GM12878 (cell line): ENCODE results near the gene MAL. TPM values are rescaled to one million over a fixed set of nuclear protein-coding genes. Genes with fewer than 3 reads are reported as not detected.

Experiments
- ATAC-seq: fragments of 200-7000 bp; cut with Tn5 transposase; 3 replicates; pipeline ENCODE4 v1.9.1; 2020; ENCODE audit warnings: mild to moderate bottlenecking, moderate library complexity
- BruUV-seq: library from RNA; stranded (reverse); fragments of 400-500 nt; replicated peaks from 2 replicates; lab custom pipeline; 2021; lab: Mats Ljungman, UMichigan
- CTCF ChIA-PET: fragments of 300-600 bp; sonication (Branson Sonifier 250); formaldehyde crosslinking; extraction: SDS; loops from one replicate; lab custom pipeline; 2021; ENCODE audit warnings: inconsistent platforms; lab: Yijun Ruan, JAX
- POLR2A ChIA-PET: fragments of 350-600 bp; formaldehyde crosslinking; extraction: SDS; loops from one replicate; lab custom pipeline; 2021; ENCODE audit warnings: inconsistent platforms; lab: Charles Lee
- RAD21 ChIA-PET: fragments of 300-600 bp; sonication (Branson Sonifier 250); formaldehyde crosslinking; loops from one replicate; lab custom pipeline; 2023; ENCODE audit warnings: antibody characterized with exemption; ENCODE audit not compliant: unreplicated experiment; lab: Charles Lee
- SMC1A ChIA-PET: fragments of 300-600 bp; sonication (Branson Sonifier 250); formaldehyde crosslinking; loops from one replicate; lab custom pipeline; 2023; ENCODE audit not compliant: unreplicated experiment, uncharacterized antibody; lab: Charles Lee
- DNase-seq: peaks from one replicate; pipeline ENCODE4 v3.0.0-alpha.2; 2011; ENCODE audit warnings: low read depth, low spot score
- FAIRE-seq: peaks from 3 replicates; lab custom pipeline; 2011; peaks lifted over from hg19 to GRCh38; lab: Jason Lieb, UNC
- H2AFZ ChIP-seq: 2 replicates; pipeline ENCODE4 v1.6.0; 2011; ENCODE audit warnings: low read depth, low read length, control low read depth; ENCODE audit not compliant: control insufficient read depth
- H3K27ac ChIP-seq: 2 replicates; pipeline ENCODE4 v1.5.1; 2011; ENCODE audit warnings: control low read depth; ENCODE audit not compliant: control insufficient read depth, insufficient read depth
- H3K27me3 ChIP-seq, 2 experiments: replicated peaks in 1 of 2; 2 replicates each; pipeline versions ENCODE4 v1.6.0 to v1.6.1; 2011; ENCODE audit warnings: low read length in 1 of 2; ENCODE audit not compliant: control insufficient read depth in 2 of 2, insufficient read depth in 2 of 2
- H3K36me3 ChIP-seq, 2 experiments: 2 replicates each; pipeline ENCODE4 v1.5.1; 2011; ENCODE audit warnings: low read length in 1 of 2; ENCODE audit not compliant: control insufficient read depth in 2 of 2, insufficient read depth in 2 of 2
- H3K4me1 ChIP-seq: 2 replicates; pipeline ENCODE4 v1.6.1; 2011; ENCODE audit warnings: mild to moderate bottlenecking, low read length, moderate library complexity, mixed read lengths; ENCODE audit not compliant: control insufficient read depth, insufficient read depth
- H3K4me2 ChIP-seq: 2 replicates; pipeline ENCODE4 v1.6.0; 2011; ENCODE audit warnings: control low read depth; ENCODE audit not compliant: control insufficient read depth, insufficient read depth
- H3K4me3 ChIP-seq: fragments of 200-600 bp; sonication (generic); 2 replicates; pipeline ENCODE4 v1.5.1; 2016
- H3K79me2 ChIP-seq: 2 replicates; pipeline ENCODE4 v1.6.0; 2011; ENCODE audit warnings: low read length; ENCODE audit not compliant: control insufficient read depth, insufficient read depth
- H3K9ac ChIP-seq: 2 replicates; pipeline ENCODE4 v1.8.0; 2011; ENCODE audit warnings: low read length, control low read depth, mixed read lengths; ENCODE audit not compliant: control insufficient read depth, insufficient read depth
- H3K9me3 ChIP-seq: replicated peaks from 3 replicates; pipeline ENCODE4 v1.5.1; 2011; ENCODE audit warnings: mild to moderate bottlenecking, low read length; ENCODE audit not compliant: control insufficient read depth, insufficient read depth
- H4K20me1 ChIP-seq: 2 replicates; pipeline ENCODE4 v1.6.0; 2011; ENCODE audit not compliant: control insufficient read depth, insufficient read depth
- ATF2 ChIP-seq: IDR thresholded peaks from 2 replicates; pipeline ENCODE4 v1.6.1; 2012; ENCODE audit warnings: low read length, inconsistent platforms
- BACH1 ChIP-seq: fragments of 450-650 bp; IDR thresholded peaks from 2 replicates; pipeline ENCODE4 v1.6.1; 2017; ENCODE audit warnings: mild to moderate bottlenecking, borderline replicate concordance
- BMI1 ChIP-seq: fragments of 450-650 bp; IDR thresholded peaks from 2 replicates; pipeline ENCODE4 v1.6.1; 2016; ENCODE audit warnings: mild to moderate bottlenecking, moderate library complexity, borderline replicate concordance
- CREM ChIP-seq: IDR thresholded peaks from 2 replicates; pipeline ENCODE4 v1.6.1; 2014; ENCODE audit warnings: antibody characterized with exemption, low read depth
- EED ChIP-seq: sonication (generic); IDR thresholded peaks from 2 replicates; pipeline ENCODE4 v1.6.1; 2016; ENCODE audit warnings: antibody characterized with exemption, low read depth
- EP300 ChIP-seq, 2 experiments: fragments of 150-350 bp in 1 of 2; IDR thresholded peaks; 2 replicates each; pipeline ENCODE4 v1.6.1; 2011 to 2012; ENCODE audit warnings: low read depth in 2 of 2, low read length in 2 of 2, borderline replicate concordance in 1 of 2, improper control_type of control experiment in 1 of 2, inconsistent platforms in 1 of 2; ENCODE audit not compliant: control insufficient read depth in 1 of 2
- JUNB ChIP-seq: IDR thresholded peaks from 2 replicates; pipeline ENCODE4 v1.6.1; 2016; ENCODE audit warnings: antibody characterized with exemption, mild to moderate bottlenecking
- KDM1A ChIP-seq: fragments of 200-600 bp; sonication (generic); IDR thresholded peaks from 2 replicates; pipeline ENCODE4 v1.6.1; 2016; ENCODE audit warnings: borderline replicate concordance
- MYC ChIP-seq: IDR thresholded peaks from 2 replicates; pipeline ENCODE4 v1.6.1; 2011; ENCODE audit warnings: mild to moderate bottlenecking, low read length, moderate library complexity, inconsistent platforms; ENCODE audit not compliant: insufficient read depth, insufficient replicate concordance, insufficient read length, severe bottlenecking
- PAX5 ChIP-seq: IDR thresholded peaks from 2 replicates; pipeline ENCODE4 v1.6.1; 2011; ENCODE audit warnings: low read depth, low read length, borderline replicate concordance
- RFX5 ChIP-seq: IDR thresholded peaks from 2 replicates; pipeline ENCODE4 v1.6.1; 2011; ENCODE audit warnings: low read depth, low read length, improper control_type of control experiment
- SMAD1 ChIP-seq: fragments of 450-650 bp; IDR thresholded peaks from 2 replicates; pipeline ENCODE4 v1.6.1; 2018; ENCODE audit warnings: mild to moderate bottlenecking, low read depth; ENCODE audit not compliant: partially characterized antibody
- SMARCA5 ChIP-seq: fragments of 450-650 bp; IDR thresholded peaks from 2 replicates; pipeline ENCODE4 v1.6.1; 2017; ENCODE audit warnings: mild to moderate bottlenecking
- TBL1XR1 ChIP-seq: IDR thresholded peaks from 2 replicates; pipeline ENCODE4 v1.6.1; 2012; ENCODE audit warnings: low read depth, low read length, improper control_type of control experiment
- ZNF622 ChIP-seq: fragments of 450-650 bp; IDR thresholded peaks from 2 replicates; pipeline ENCODE4 v1.6.1; 2017; ENCODE audit warnings: mild to moderate bottlenecking, inconsistent platforms
- ZNF687 ChIP-seq: fragments of 450-650 bp; IDR thresholded peaks from 2 replicates; pipeline ENCODE4 v1.6.1; 2017; ENCODE audit warnings: mild to moderate bottlenecking, moderate library complexity
- whole genome bisulfite sequencing: methylation state at CpG from one replicate; pipeline ENCODE4 v1.1.6; 2016; ENCODE audit warnings: low lambda C conversion rate; ENCODE audit not compliant: insufficient replicate concordance, insufficient coverage; ENCODE audit errors: missing lambda C conversion rate; 5-methylcytosine and 5-hydroxymethylcytosine counted together
- in situ Hi-C: fragments of 300-500 bp; cut with MboI; formaldehyde crosslinking; loops from 9 replicates; pipeline ENCODE4 v1.14.3; 2018; ENCODE audit warnings: mixed read lengths
- intact Hi-C: fragments of 100-400 bp; cut with micrococcal nuclease; formaldehyde crosslinking; loops from one replicate; pipeline ENCODE4 v1.14.2; 2022; ENCODE audit not compliant: unreplicated experiment
- polyA plus RNA-seq, 11 experiments: library from polyadenylated mRNA; depleted of rRNA in 4 of 11; unstranded in 6 of 11; stranded (reverse) in 5 of 11; fragments of >200 nt; fragmentation: Nextera tagmentation in 4 of 11; fragmentation: Illumina TruSeq in 1 of 11; extraction: Ambion mirVana in 4 of 11; extraction: Trizol in 1 of 11; gene quantifications; 1 replicate in 1 of 11; 2 replicates in 10 of 11; pipeline versions ENCODE4 v1.2.1 to v1.2.3, GENCODE V29; 2011 to 2016; ENCODE audit warnings: inconsistent platforms in 2 of 11, missing spikeins in 2 of 11, low read depth in 1 of 11
- total RNA-seq, 4 experiments: library from RNA; depleted of rRNA in 3 of 4; stranded (reverse); fragments of >200 nt in 3 of 4; fragmentation: Illumina TruSeq in 1 of 4; extraction: Trizol in 1 of 4; gene quantifications; 2 replicates each; pipeline versions ENCODE4 v1.2.1 to v1.2.3, GENCODE V29; 2013 to 2021

Gene MAL
- total and polyA plus RNA-seq, 10 of the 15 experiments (the other 5 are each of a cell fraction or from before 2014, with no cell fraction given): 1.3 to 4.5 (median 1.7) TPM

GRCh38 chr2:95075440-95076132 lies 50.1 kb downstream of the MAL start:
- Histone ChIP-seq H3K27ac (no peak overlapping the region), H3K9ac (no peak overlapping the region), H2AFZ (no peak overlapping the region), H3K79me2 (no peaks in the 10 kb centered on the region)
- WGBS: 69% methylated on average over 8 of the region's 8 CpGs
- BruUV-seq: no TSS peak
- ATAC-seq: no peak
- no peak for TF ChIP-seq PAX5
- no peak for TF ChIP-seq ATF2
- no peak for TF ChIP-seq CREM
- no peak for TF ChIP-seq SMAD1
- TF ChIP-seq ZNF687: no peak
- TF ChIP-seq JUNB: no peak
- TF ChIP-seq EED: no peak
- TF ChIP-seq KDM1A: no peak
- TF ChIP-seq TBL1XR1: no peak
- no peak for TF ChIP-seq EP300 (IDR thresholded peaks at IDR 0.05; ENCODE audit: borderline replicate concordance in 1 of 2, control insufficient read depth in 1 of 2, low read depth in 2 of 2, low read length in 2 of 2)
- TF ChIP-seq MYC: no peak
- no peak for TF ChIP-seq ZNF622
- no peak for TF ChIP-seq BACH1
- TF ChIP-seq RFX5: no peak
- no peak for TF ChIP-seq SMARCA5
- no peak for TF ChIP-seq BMI1
- TF ChIP-seq, all 136 proteins: peak for 0
- intact Hi-C loops: loop anchor here (2.0 to 5.0 kb wide), 2 partner anchors 33 to 39 kb away; no protein-coding TSS in a partner anchor
- POLR2A ChIA-PET: interaction anchor here (1.3 kb wide), 1 partner anchor 13 kb away, joined by 3 read pairs; no protein-coding TSS in a partner anchor
- Histone ChIP-seq H3K27me3 (no peaks in the 10 kb centered on the region; a peak in 2 of 4 replicates), H3K4me2 (no peak overlapping the region), H3K4me3 (no peak overlapping the region), H3K4me1 (peaks cover 14% of the 10 kb centered on the region), H4K20me1 (no peaks in the 10 kb centered on the region), H3K9me3 (no peaks in the 10 kb centered on the region), H3K36me3 (no peaks in the 10 kb centered on the region)
- in situ Hi-C loops: loop anchor here (5.0 kb wide), 1 partner anchor 53 kb away; no protein-coding TSS in a partner anchor
- no peak for DNase-seq
- FAIRE-seq: no peak
- SMC1A ChIA-PET: interaction anchor here (0.7 to 3.2 kb wide), 7 partner anchors 12 to 89 kb away, joined by 3 to 26 read pairs (median 4); no protein-coding TSS in a partner anchor
- RAD21 ChIA-PET: interaction anchor here (1.1 to 3.4 kb wide), 7 partner anchors 12 to 53 kb away, joined by 3 to 26 read pairs (median 4); partner anchors contain the start of gene MRPS5
- CTCF ChIA-PET: interaction anchor here (0.9 to 12.6 kb wide), 15 partner anchors 10 to 84 kb away, joined by 3 to 339 read pairs (median 7); partner anchors contain the start of genes MAL and MRPS5
